Gastroesophageal sphincter (tissue), 4 donors: ENCODE data around the gene SCIN. TPM values are rescaled to one million over a fixed set of nuclear protein-coding genes. Genes with fewer than 3 reads are reported as not detected.
"Not testable (repeated sequence)": the region's sequence is repeated elsewhere in the genome, so short reads cannot be mapped to it uniquely, and the experiment has no call there.

ENCODE experiments used
- ATAC-seq: fragments of 150-250 bp; one replicate; pipeline ENCODE4 v1.9.1; 2016; ENCODE audit warnings: mild to moderate bottlenecking, moderate library complexity
- H3K27ac ChIP-seq, 4 donors: fragments of 200-600 bp; sonication (generic) in 3 of 4; 1 replicate in 3 of 4; 2 replicates in 1 of 4; pipeline ENCODE4 v1.5.1; 2016 to 2019
- H3K27me3 ChIP-seq: fragments of 200-600 bp; sonication (generic); one replicate; pipeline ENCODE4 v1.5.1; 2019
- H3K36me3 ChIP-seq, 2 donors: fragments of 200-600 bp; sonication (generic); one replicate each; pipeline ENCODE4 v1.5.1; 2019; ENCODE audit warnings: control low read depth in 1 of 2
- H3K4me1 ChIP-seq, 3 donors: fragments of 200-600 bp; sonication (generic); 1 replicate in 2 of 3; 2 replicates in 1 of 3; pipeline ENCODE4 v1.5.1; 2016 to 2019; ENCODE audit warnings: control low read depth in 2 of 3
- H3K4me3 ChIP-seq, 2 donors: fragments of 200-600 bp; sonication (generic); one replicate each; pipeline ENCODE4 v1.5.1; 2019; ENCODE audit warnings: mild to moderate bottlenecking in 1 of 2, moderate library complexity in 1 of 2
- H3K9me3 ChIP-seq, 3 donors: fragments of 200-600 bp; sonication (generic); one replicate each; pipeline ENCODE4 v1.5.1; 2017 to 2019; ENCODE audit warnings: control low read depth in 2 of 3
- EP300 ChIP-seq: sonication (generic); formaldehyde crosslinking; IDR thresholded peaks from one replicate; pipeline ENCODE4 v1.6.1; 2017; ENCODE audit warnings: antibody characterized with exemption, mild to moderate bottlenecking
- POLR2A ChIP-seq, 2 donors: fragments of 450-650 bp; IDR thresholded peaks; one replicate each; pipeline ENCODE4 v1.6.1; 2017; ENCODE audit warnings: antibody characterized with exemption in 2 of 2, mild to moderate bottlenecking in 2 of 2, moderate library complexity in 1 of 2
- POLR2AphosphoS5 ChIP-seq: sonication (generic); formaldehyde crosslinking; IDR thresholded peaks from one replicate; pipeline ENCODE4 v1.6.1; 2017; ENCODE audit warnings: antibody characterized with exemption
- WGBS, 2 donors: methylation state at CpG; one replicate each; pipeline ENCODE4 v1.1.5; 2018; ENCODE audit warnings: low coverage in 1 of 2; 5-methylcytosine and 5-hydroxymethylcytosine counted together
- total RNA-seq, 4 donors: library from RNA; depleted of rRNA; stranded (reverse); fragments of >200 nt; gene quantifications; one replicate each; pipeline ENCODE4 v1.1.0, GENCODE V29; 2016
- TF ChIP-seq, protein P1 (sequence below), 4 experiments: fragments of 200-600 bp in 2 of 4; fragments of 450-650 bp in 2 of 4; sonication (generic) in 1 of 4; IDR thresholded peaks; one replicate each; pipeline ENCODE4 v1.5.1; 2017 to 2019; ENCODE audit warnings: antibody characterized with exemption in 4 of 4, mild to moderate bottlenecking in 2 of 4, moderate library complexity in 2 of 4

SCIN gene
- total RNA-seq, 4 donors from 2014 or later = 0.62 to 5.8 (median 2.3) TPM

DNA sequence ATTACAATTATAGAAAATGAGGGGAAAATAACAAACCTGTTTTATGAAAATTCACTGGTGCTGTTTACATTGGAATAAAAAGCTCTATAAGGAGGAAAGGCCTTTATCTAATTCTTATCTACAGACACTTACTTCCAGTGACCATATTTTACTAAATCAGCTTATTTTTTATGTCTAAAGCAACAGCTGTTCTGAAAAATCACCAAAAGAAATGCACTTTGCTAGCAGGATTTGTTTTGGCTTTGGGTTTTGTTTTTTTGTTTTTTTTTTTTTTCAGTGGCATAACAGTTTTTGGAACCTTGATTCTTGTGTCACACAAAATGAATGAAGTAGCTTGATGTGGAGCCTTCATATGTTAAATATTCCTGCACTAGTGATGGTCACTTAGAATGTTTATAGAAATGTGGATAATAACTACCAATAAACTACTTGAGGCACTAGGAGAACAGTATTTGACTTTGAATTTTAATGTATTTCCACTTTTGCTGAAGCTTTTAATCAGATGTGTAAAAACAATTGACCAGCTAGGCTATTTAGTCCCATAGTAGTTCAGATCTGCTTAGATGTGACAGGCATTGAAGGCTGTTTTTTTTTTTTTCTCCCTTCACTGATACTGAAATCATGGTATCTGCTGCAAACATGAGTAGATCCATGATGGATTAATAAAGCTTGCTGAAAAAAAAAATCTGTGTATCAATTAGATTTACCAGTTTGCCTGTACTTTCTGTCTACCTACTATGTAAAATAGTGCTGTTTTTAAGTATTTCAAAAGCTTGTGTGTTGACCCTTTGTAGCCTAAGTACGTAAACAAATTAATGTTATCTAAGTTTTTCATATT lies 119.7 kb downstream of the SCIN start:
- Histone ChIP-seq H3K36me3 (no peaks in the 10 kb centered on the region), H3K9me3 (no peaks in the 10 kb centered on the region), H3K4me1 (peaks cover 0 to 25% (median 0%) of the 10 kb centered on the region in 3 donors), H3K4me3 (peak overlapping the region; percentile 58 to 79), H3K27me3 (no peaks in the 10 kb centered on the region), H3K27ac (no peak overlapping the region)
- WGBS, 2 donors = 93 to 100% methylated on average over 1 of the region's 1 CpG
- TF ChIP-seq EP300 (no peak), POLR2A (IDR thresholded peaks at IDR 0.05) (no peak), POLR2AphosphoS5 (no peak)
- TF ChIP-seq, protein P1, sequence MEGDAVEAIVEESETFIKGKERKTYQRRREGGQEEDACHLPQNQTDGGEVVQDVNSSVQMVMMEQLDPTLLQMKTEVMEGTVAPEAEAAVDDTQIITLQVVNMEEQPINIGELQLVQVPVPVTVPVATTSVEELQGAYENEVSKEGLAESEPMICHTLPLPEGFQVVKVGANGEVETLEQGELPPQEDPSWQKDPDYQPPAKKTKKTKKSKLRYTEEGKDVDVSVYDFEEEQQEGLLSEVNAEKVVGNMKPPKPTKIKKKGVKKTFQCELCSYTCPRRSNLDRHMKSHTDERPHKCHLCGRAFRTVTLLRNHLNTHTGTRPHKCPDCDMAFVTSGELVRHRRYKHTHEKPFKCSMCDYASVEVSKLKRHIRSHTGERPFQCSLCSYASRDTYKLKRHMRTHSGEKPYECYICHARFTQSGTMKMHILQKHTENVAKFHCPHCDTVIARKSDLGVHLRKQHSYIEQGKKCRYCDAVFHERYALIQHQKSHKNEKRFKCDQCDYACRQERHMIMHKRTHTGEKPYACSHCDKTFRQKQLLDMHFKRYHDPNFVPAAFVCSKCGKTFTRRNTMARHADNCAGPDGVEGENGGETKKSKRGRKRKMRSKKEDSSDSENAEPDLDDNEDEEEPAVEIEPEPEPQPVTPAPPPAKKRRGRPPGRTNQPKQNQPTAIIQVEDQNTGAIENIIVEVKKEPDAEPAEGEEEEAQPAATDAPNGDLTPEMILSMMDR (IDR thresholded peaks at IDR 0.05) = no peak
- no peak for ATAC-seq

DNA sequence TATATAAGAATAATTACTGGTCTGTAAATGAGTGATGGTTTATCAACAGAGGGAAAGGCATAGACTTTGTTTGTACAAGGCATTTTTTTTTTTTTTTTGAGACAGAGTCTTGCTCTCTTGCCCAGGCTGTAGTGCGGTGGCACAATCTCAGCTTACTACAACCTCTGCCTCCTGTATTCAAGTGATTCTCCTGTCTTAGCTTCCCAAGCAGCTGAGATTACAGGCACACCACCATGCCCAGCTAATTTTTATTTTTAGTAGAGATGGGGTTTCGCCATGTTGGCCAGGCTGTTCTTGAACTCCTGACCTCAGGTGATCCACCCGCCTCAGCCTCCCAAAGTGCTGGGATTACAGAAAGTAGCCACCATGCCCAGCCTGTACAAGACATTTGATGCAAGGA lies 120.9 kb downstream of the SCIN start:
- H3K4me1 ChIP-seq = peaks cover 0 to 15% (median 0%) of the 10 kb centered on the region in 3 donors
- not testable (repeated sequence) for H3K27ac ChIP-seq, H3K36me3 ChIP-seq, H3K9me3 ChIP-seq, H3K27me3 ChIP-seq, ATAC-seq
- H3K4me3 ChIP-seq = peak overlapping the region in 1 of 2 donors; percentile 79
- WGBS, 2 donors = 81 to 90% methylated on average over 3 of the region's 3 CpGs

DNA sequence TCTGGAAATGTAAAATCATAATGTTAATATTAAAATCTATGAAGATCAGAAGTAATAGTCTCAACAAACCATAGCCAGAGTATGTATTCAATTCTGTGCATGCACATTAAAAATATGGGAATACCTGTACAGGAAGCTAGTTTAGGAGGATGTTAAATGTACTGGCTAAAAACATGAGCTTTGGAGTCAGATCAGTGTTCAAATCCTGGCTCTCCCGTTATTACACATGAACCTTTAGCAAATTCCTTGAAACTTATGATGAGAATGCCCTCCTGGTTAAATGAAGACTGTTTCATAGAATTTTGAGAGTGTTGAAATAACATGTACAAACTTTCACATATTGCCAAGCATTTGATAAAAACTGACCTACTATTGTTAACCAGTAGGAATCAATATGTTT lies 121.5 kb downstream of the SCIN start:
- H3K36me3 ChIP-seq = no peaks in the 10 kb centered on the region
- TF ChIP-seq POLR2A (IDR thresholded peaks at IDR 0.05) (no peak), EP300 (no peak), POLR2AphosphoS5 (no peak)
- TF ChIP-seq, protein P1 (IDR thresholded peaks at IDR 0.05) = no peak
- no peak overlapping the region for H3K4me3 ChIP-seq

DNA sequence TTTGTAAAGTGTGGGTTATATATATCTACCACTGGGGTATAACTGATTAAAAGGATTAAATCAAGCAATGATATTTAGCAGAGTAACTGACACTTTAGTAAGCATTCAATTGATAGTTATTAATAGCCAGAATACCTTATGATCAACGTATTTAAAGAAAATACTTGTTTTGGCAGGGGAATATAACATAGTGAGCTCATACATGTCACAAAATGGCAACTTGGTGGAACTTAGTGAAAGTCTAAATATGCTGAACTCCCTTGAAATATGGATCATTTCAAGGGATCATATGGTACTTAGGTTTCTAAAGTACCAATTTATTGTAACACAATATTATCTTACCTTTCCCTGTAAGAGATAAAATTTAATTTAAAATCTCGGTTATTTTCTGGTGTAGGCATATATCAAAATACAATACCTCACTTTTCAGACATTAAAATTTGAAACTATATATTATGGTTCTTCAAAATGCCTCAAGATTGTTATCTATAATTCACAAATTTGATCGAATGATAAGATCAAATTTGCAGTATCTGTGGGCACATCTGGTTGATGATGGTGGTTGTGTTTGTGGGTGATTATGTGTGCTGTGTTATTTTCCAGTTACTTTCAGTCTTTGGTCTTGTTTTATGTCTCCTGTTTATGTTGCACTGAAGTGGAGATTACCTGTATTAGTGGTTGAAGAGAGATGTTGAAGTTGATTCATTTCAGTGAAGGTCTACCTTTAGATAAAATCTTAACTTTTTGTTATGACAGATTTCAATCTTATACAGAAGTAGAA lies 122.1 kb downstream of the SCIN start:
- WGBS, 2 donors = 30 to 50% methylated on average over 3 of the region's 3 CpGs
- Histone ChIP-seq H3K4me3 (no peak overlapping the region), H3K9me3 (no peaks in the 10 kb centered on the region), H3K4me1 (peaks cover 0 to 13% (median 0%) of the 10 kb centered on the region in 3 donors), H3K27ac (no peak overlapping the region), H3K27me3 (no peaks in the 10 kb centered on the region), H3K36me3 (no peaks in the 10 kb centered on the region)
- no peak for ATAC-seq
- TF ChIP-seq, protein P1 (IDR thresholded peaks at IDR 0.05) = no peak
- TF ChIP-seq POLR2A (IDR thresholded peaks at IDR 0.05) (no peak), POLR2AphosphoS5 (no peak), EP300 (no peak)

More for the DNA sequence above, 121.5 kb downstream of the SCIN start:
- Histone ChIP-seq H3K4me1 (peaks cover 0 to 13% (median 0%) of the 10 kb centered on the region in 3 donors), H3K9me3 (no peaks in the 10 kb centered on the region), H3K27me3 (no peaks in the 10 kb centered on the region), H3K27ac (no peak overlapping the region)
- 85 to 91% methylated on average over 1 of the region's 1 CpG for WGBS, 2 donors
- no peak for ATAC-seq

DNA sequence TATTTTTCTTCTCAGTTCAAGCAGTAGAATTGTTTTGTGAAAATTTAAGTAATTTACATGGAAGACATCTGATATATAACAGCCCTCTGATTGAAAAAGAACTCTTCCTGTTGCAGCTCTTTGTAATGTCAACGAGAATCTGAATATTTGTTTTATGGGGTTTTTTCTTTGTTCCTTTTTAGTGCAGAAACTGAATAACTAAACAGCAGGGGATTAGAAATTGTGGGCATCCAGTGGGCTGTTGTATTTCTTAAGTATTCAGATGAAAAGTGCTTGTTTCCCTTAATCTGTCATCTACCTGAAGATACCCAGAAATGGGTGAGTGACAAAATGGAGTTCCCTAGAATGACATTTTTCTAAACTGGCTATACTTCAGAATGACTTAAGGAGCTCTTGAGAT lies 124.3 kb downstream of the SCIN start:
- Histone ChIP-seq H3K27me3 (no peaks in the 10 kb centered on the region), H3K4me3 (no peak overlapping the region), H3K4me1 (peaks cover 0 to 10% (median 0%) of the 10 kb centered on the region in 3 donors), H3K9me3 (no peaks in the 10 kb centered on the region), H3K27ac (no peak overlapping the region), H3K36me3 (no peaks in the 10 kb centered on the region)
- ATAC-seq = no peak
- TF ChIP-seq, protein P1 (IDR thresholded peaks at IDR 0.05) = no peak
- TF ChIP-seq POLR2A (IDR thresholded peaks at IDR 0.05) (no peak), EP300 (no peak), POLR2AphosphoS5 (no peak)
- WGBS, 2 donors = 67 to 100% methylated on average over 1 of the region's 1 CpG
